Measurements from ENCODE around the gene ALKBH3.

DNA sequence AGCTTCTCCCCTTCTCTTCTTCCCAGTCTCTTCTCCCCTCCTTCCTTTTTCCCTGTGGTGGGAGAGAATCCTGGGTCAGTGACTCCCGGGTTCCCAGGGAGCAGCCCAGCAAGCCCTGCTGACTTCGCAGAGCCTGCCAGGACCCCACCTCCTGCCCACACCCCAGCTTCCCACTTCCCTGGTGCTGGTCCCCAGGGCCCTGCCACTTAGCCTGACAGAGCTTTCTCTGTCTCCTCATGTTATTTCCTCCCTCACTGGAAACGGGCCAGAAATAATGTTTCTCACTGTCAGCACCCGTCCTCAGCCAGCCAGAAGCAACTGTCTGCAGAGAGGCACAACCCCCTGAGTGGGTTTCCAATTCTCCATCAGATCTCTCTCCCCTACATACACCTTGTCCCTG lies 88.9 kb downstream of the ALKBH3 start:
- TF ChIP-seq RAD21 (IDR thresholded peaks at IDR 0.05; ENCODE audit: low read length): no peak; the same call in 1 of the 2 replicates
- TF ChIP-seq, protein P1, sequence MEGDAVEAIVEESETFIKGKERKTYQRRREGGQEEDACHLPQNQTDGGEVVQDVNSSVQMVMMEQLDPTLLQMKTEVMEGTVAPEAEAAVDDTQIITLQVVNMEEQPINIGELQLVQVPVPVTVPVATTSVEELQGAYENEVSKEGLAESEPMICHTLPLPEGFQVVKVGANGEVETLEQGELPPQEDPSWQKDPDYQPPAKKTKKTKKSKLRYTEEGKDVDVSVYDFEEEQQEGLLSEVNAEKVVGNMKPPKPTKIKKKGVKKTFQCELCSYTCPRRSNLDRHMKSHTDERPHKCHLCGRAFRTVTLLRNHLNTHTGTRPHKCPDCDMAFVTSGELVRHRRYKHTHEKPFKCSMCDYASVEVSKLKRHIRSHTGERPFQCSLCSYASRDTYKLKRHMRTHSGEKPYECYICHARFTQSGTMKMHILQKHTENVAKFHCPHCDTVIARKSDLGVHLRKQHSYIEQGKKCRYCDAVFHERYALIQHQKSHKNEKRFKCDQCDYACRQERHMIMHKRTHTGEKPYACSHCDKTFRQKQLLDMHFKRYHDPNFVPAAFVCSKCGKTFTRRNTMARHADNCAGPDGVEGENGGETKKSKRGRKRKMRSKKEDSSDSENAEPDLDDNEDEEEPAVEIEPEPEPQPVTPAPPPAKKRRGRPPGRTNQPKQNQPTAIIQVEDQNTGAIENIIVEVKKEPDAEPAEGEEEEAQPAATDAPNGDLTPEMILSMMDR (IDR thresholded peaks at IDR 0.05): no peak
- no peak for TF ChIP-seq SMC3 (IDR thresholded peaks at IDR 0.05; ENCODE audit: low read depth, low read length)
- no peak for TF ChIP-seq YY1 (IDR thresholded peaks at IDR 0.05; ENCODE audit: low read depth)
- no peak for TF ChIP-seq RFX5 (IDR thresholded peaks at IDR 0.05; ENCODE audit: low read length)
- TF ChIP-seq, protein P2, sequence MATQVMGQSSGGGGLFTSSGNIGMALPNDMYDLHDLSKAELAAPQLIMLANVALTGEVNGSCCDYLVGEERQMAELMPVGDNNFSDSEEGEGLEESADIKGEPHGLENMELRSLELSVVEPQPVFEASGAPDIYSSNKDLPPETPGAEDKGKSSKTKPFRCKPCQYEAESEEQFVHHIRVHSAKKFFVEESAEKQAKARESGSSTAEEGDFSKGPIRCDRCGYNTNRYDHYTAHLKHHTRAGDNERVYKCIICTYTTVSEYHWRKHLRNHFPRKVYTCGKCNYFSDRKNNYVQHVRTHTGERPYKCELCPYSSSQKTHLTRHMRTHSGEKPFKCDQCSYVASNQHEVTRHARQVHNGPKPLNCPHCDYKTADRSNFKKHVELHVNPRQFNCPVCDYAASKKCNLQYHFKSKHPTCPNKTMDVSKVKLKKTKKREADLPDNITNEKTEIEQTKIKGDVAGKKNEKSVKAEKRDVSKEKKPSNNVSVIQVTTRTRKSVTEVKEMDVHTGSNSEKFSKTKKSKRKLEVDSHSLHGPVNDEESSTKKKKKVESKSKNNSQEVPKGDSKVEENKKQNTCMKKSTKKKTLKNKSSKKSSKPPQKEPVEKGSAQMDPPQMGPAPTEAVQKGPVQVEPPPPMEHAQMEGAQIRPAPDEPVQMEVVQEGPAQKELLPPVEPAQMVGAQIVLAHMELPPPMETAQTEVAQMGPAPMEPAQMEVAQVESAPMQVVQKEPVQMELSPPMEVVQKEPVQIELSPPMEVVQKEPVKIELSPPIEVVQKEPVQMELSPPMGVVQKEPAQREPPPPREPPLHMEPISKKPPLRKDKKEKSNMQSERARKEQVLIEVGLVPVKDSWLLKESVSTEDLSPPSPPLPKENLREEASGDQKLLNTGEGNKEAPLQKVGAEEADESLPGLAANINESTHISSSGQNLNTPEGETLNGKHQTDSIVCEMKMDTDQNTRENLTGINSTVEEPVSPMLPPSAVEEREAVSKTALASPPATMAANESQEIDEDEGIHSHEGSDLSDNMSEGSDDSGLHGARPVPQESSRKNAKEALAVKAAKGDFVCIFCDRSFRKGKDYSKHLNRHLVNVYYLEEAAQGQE (IDR thresholded peaks at IDR 0.05; ENCODE audit: low read depth, low read length): no peak
- TF ChIP-seq FOXJ3 (CRISPR knock-in tag; IDR thresholded peaks at IDR 0.05): no peak
- TF ChIP-seq FOSL2 (IDR thresholded peaks at IDR 0.05; ENCODE audit: borderline replicate concordance, low read depth): no peak
- no peak for TF ChIP-seq GABPA (IDR thresholded peaks at IDR 0.05; ENCODE audit: low read depth)
- TF ChIP-seq, protein P3, sequence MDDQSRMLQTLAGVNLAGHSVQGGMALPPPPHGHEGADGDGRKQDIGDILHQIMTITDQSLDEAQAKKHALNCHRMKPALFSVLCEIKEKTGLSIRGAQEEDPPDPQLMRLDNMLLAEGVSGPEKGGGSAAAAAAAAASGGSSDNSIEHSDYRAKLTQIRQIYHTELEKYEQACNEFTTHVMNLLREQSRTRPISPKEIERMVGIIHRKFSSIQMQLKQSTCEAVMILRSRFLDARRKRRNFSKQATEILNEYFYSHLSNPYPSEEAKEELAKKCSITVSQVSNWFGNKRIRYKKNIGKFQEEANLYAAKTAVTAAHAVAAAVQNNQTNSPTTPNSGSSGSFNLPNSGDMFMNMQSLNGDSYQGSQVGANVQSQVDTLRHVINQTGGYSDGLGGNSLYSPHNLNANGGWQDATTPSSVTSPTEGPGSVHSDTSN (IDR thresholded peaks at IDR 0.05): no peak
- TF ChIP-seq, protein P4, sequence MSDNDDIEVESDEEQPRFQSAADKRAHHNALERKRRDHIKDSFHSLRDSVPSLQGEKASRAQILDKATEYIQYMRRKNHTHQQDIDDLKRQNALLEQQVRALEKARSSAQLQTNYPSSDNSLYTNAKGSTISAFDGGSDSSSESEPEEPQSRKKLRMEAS (IDR thresholded peaks at IDR 0.05; ENCODE audit: low read depth): no peak
- no peak for TF ChIP-seq NRF1 (IDR thresholded peaks at IDR 0.05; ENCODE audit: low read depth, low read length)
- TF ChIP-seq TCF12 (IDR thresholded peaks at IDR 0.05): no peak
- no peak for TF ChIP-seq POLR2AphosphoS5 (IDR thresholded peaks at IDR 0.05; ENCODE audit: low read depth, low read length)

Data from SK-N-SH (cell line).